Measurements from ENCODE around the gene COBL.

DNA sequence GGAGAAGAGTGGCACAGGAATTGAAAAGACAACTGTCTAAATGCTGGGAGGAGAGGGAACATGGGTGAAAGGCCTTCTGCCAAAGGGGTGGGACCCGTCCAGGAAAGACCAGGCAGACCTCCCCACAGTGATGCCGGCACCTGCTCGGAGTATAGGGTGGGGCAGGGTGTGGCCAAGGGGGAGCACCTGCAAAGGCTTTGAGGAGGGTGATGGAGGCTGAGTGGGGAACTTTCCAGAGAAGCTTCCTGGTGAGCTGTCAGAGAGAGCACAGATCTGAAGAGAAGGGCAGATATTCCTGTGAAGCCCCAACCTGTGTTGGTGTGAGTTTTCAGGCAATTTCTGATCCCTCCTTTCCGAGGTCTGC is 270.5 kb downstream of the COBL start:
- no peak for TF ChIP-seq POLR2A (IDR thresholded peaks at IDR 0.05; ENCODE audit: low read depth, low read length)
- no peak for TF ChIP-seq POLR2AphosphoS5 (IDR thresholded peaks at IDR 0.05; ENCODE audit: low read depth, low read length)
- TF ChIP-seq TAF1 (IDR thresholded peaks at IDR 0.05; ENCODE audit: low read depth, low read length), result no peak
- no peak for TF ChIP-seq POU2F2 (IDR thresholded peaks at IDR 0.05; ENCODE audit: low read depth, low read length)
- no peak for TF ChIP-seq SPI1 (IDR thresholded peaks at IDR 0.05; ENCODE audit: low read depth, low read length)
- no peak for TF ChIP-seq PAX5 (IDR thresholded peaks at IDR 0.05; ENCODE audit: insufficient read depth, low read length, severe bottlenecking)
